AG10803 (cell line): ENCODE results near the gene RASGEF1C.

ENCODE experiments used
- DNase-seq: peaks from one replicate; pipeline ENCODE4 v3.0.0; 2010; ENCODE audit warnings: low read depth
- H3K4me3 ChIP-seq: 2 replicates; pipeline ENCODE4 v1.5.1; 2011; ENCODE audit warnings: mild to moderate bottlenecking, low read length, control low read depth
- TF ChIP-seq, protein P1 (sequence below): conservative IDR thresholded peaks from 2 replicates; pipeline ENCODE4 v1.5.1; 2011; ENCODE audit warnings: mild to moderate bottlenecking, low read length, control low read depth, inconsistent platforms

Gene RASGEF1C

DNA sequence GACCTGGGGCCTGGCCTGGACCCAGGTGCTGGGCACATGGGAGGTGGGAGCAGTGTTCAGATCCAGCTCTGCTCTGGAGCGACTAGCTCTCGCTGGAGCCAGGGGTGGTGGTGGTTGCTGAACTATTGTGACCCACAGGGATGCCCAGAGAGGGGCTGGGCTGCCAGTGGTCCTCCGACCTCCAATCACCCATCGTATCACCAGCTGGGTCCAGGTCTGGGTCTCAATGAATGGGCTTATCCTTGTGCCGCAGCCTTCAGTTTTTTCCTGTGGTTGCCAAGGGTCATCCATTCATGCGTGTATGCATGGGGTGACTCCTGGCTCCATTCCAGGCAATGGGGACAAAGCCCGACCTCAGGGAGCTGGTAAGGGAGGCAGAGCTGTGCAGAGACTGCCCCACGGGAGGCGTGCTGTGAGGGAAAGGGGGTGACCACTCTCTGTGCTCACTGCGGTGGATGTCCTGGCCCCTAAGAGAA lies 68.9 kb downstream of the RASGEF1C start:
- TF ChIP-seq, protein P1, sequence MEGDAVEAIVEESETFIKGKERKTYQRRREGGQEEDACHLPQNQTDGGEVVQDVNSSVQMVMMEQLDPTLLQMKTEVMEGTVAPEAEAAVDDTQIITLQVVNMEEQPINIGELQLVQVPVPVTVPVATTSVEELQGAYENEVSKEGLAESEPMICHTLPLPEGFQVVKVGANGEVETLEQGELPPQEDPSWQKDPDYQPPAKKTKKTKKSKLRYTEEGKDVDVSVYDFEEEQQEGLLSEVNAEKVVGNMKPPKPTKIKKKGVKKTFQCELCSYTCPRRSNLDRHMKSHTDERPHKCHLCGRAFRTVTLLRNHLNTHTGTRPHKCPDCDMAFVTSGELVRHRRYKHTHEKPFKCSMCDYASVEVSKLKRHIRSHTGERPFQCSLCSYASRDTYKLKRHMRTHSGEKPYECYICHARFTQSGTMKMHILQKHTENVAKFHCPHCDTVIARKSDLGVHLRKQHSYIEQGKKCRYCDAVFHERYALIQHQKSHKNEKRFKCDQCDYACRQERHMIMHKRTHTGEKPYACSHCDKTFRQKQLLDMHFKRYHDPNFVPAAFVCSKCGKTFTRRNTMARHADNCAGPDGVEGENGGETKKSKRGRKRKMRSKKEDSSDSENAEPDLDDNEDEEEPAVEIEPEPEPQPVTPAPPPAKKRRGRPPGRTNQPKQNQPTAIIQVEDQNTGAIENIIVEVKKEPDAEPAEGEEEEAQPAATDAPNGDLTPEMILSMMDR = no peak
- no peak overlapping the region for H3K4me3 ChIP-seq
- no peak for DNase-seq

DNA sequence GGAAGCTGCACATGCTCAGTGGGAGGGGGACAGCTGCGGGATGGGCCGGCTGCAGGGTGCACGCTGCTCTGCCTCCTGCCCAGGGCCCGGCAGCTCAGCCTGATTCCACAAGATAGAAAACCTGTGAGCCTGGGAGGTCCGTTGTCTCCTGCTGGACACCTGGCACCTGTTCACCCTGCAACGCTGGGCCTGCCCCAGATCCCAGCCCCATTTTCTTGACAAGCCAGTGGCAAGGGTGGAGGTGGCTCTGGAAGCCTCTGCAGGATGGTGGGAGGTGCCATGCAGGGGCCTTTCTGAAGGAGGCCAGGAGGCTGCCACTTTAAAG lies 69.3 kb downstream of the RASGEF1C start:
- no peak overlapping the region for H3K4me3 ChIP-seq
- TF ChIP-seq, protein P1 = no peak
- DNase-seq = no peak

DNA sequence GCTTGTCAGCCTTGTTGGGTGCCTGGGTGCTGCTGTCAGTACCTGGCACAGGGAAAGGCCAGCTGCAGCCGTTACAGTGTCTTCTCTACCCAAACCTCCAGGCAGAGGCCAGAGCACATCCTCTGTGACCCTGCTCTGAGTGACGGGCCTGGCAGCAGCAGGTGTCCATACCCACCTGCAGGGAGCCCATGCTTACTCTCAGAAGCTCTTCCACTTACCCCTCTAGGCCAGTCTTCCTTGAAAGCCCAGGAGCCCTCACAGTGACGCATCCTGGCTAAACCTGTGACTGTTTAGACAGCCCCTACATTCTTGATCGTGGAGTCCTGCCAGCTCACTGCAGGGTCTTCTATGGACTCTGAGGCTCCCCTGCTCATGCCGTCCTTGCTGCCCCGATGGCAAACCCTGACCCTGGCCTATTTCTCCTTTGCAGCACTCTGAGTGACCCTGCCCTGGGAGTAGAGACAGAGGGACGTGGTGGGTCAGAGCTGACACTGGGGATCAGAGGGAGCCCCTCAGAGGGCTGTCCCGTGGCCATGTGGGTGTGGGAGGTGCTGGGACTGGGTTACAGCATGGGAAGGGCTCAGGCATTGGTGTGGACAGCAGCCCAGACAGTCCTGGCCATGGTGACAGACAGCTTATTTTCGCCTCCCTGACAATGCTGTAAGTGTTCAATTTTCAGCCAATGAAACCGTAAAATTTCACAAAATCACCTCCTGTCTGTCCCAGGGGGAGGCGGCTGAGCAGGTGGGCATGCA lies 69.9 kb downstream of the RASGEF1C start:
- TF ChIP-seq, protein P1 = no peak
- no peak for DNase-seq
- H3K4me3 ChIP-seq = no peak overlapping the region

DNA sequence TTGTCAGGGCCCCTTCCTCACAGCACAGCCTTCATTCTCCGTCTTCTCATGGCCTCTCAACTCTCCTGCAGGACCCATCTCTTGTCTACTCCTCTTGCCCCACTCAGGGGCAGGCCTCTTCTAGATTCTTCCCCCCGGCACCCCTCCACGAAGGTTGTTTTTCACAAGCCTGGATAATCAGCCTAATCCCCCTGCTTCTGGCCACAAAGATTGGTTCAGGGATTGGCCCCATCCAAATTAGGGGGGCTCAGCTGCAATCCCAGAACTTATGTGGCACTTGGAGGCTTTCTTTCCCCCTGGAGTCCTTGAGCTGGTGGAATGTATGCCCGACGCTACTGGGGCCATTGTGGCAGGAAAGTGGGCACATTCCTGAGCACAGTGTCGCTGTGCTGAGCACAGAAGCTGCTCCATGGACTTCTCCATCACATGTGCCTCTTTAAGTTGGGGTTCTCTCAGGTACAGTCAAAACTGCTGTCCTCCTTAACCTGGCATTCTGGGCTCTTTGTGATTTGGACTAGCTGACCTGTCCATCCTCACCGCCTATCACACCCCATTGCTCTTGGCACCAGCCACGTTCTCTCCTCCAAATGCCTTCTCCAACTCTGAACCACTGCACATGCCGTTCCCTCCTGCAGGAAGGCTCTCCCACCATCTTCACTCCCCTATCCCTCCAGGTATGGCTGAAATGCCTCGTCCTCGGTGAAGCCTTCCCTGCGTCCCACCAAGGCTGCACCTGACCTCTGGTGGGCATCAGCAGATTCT lies 70.6 kb downstream of the RASGEF1C start:
- DNase-seq = no peak
- TF ChIP-seq, protein P1 = no peak
- H3K4me3 ChIP-seq = no peak overlapping the region

DNA sequence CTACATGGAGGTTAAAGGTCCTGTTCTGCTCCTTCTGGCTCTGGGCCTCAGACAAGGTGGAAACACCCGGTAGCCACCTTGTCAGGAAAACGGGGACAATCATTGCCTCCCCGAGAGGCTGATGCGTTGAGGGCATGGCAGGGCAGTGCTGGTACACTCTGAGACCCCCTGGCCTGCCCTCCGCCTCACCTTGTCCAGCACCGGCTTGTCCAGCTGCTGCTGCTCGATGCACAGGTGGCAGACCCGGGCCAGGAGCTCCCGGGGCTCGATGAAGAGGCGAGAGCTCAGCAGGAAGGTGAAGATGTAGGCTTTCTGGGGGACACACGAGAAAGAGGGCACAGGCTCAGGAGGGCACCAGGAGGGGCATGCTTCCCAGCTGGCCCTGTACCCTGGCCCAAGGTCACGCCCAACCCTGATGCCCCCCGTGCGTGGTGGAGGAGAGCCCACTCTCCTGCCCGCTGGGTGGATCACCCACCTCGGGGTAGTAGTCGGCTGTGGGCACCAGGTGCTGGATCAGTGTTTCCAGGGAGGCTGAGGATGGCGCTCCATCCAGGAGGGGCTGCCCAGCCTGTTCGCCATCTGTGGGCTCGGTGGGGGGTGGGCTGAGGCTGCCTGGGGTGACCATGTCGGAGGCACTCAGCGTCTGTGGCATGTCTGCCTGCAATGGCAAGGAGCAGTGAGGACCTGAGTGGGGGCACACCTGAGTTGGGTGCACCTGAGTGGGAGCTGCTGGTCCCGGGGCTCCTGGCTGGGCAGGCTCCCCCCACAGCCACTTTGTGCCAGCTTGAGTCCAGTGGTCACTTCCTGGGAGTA lies 71.4 kb downstream of the RASGEF1C start:
- TF ChIP-seq, protein P1 = no peak
- DNase-seq = no peak
- H3K4me3 ChIP-seq = no peak overlapping the region

DNA sequence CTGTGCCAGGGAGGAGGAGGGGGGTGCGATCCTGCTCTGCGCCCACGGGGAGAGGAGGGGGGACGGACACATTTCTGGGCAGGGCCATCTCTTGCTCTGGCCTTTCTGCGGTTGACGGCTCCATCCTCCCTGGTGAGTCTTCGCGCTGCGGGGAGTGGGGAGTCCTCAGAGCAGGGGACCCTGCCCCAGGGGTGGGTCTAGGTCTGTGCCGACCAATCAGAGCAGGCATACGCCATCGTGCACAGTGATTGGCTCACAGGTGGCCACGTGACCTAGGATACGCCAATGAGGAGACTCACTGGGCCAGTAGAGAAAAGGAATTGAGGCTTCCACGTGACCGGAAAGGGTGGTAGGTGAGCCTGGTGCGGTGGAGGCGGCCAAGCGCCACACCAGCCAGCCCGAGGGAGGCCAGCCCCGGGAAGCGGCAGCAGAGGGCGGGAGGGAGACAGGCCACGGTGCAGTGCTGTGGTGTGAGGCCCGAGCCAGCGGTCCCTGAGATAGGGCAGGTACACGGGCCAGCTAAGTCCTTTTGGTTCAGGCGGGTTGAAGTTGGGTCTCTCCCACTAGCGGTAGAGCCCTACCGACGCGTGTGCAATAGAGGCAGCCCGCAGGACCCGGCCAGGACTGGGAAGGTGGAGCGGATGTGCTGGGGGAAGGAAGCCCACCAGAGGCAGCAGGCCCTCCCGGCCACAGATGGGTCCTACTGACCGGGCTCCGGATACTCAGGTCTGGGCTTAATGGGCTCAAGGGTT lies 72.2 kb downstream of the RASGEF1C start:
- H3K4me3 ChIP-seq = no peak overlapping the region
- TF ChIP-seq, protein P1 = no peak
- DNase-seq = no peak
